ENCODE data around the gene FAM174C.

DNA sequence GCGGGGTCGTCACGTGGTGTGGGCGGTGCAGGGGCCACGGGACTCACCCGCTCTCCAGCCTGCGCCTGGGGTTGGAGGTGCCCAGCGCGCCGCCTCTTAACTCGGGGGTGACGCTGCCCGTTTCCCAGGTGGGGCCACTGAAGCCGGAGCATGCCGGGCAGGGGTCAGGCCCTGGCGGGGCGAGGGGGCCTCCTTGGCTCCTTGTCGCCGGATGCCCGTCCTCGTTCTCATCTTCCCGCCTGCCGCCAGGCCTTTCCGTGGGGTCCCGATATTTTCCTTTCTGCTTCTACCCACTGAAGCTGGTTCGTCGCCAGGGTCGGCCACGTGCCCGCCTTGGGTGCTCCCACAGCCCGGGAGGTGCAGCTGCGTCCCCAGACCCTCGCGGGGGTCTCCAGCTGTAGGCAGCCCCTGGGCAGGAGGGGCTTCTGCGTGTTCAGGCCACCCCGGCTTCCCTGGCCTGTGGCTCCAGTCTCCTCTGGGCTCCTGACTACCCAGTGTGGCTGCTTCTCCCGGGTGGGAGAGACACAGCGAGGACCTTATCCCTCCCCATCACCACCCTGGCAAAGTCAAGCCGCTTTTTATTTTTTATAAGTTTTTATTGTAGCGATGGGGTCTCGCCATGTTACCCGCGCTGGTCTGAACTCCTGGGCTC is 772 bp downstream of the FAM174C start:
- TF ChIP-seq JUND (IDR thresholded peaks at IDR 0.05; ENCODE audit: low read depth, low read length) = no peak
- peak; percentile 14 for TF ChIP-seq POLR2A (IDR thresholded peaks at IDR 0.05; ENCODE audit: low read depth, low read length)
- TF ChIP-seq, protein P1, sequence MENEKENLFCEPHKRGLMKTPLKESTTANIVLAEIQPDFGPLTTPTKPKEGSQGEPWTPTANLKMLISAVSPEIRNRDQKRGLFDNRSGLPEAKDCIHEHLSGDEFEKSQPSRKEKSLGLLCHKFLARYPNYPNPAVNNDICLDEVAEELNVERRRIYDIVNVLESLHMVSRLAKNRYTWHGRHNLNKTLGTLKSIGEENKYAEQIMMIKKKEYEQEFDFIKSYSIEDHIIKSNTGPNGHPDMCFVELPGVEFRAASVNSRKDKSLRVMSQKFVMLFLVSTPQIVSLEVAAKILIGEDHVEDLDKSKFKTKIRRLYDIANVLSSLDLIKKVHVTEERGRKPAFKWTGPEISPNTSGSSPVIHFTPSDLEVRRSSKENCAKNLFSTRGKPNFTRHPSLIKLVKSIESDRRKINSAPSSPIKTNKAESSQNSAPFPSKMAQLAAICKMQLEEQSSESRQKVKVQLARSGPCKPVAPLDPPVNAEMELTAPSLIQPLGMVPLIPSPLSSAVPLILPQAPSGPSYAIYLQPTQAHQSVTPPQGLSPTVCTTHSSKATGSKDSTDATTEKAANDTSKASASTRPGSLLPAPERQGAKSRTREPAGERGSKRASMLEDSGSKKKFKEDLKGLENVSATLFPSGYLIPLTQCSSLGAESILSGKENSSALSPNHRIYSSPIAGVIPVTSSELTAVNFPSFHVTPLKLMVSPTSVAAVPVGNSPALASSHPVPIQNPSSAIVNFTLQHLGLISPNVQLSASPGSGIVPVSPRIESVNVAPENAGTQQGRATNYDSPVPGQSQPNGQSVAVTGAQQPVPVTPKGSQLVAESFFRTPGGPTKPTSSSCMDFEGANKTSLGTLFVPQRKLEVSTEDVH (IDR thresholded peaks at IDR 0.05; ENCODE audit: low read depth, partially characterized antibody) = no peak
- no peak for TF ChIP-seq FOXM1 (IDR thresholded peaks at IDR 0.05; ENCODE audit: low read depth, low read length)
- no peak for TF ChIP-seq TCF7 (IDR thresholded peaks at IDR 0.05; ENCODE audit: borderline replicate concordance)
- no peak for TF ChIP-seq YY1 (IDR thresholded peaks at IDR 0.05; ENCODE audit: low read depth, low read length)
- peak; percentile 12; the same call in 1 of the 2 replicates for TF ChIP-seq CBFB (IDR thresholded peaks at IDR 0.05; ENCODE audit: low read depth)
- no peak for TF ChIP-seq CEBPB (IDR thresholded peaks at IDR 0.05; ENCODE audit: borderline replicate concordance in 1 of 2, low read depth in 2 of 2, low read length in 2 of 2)
- TF ChIP-seq, protein P2, sequence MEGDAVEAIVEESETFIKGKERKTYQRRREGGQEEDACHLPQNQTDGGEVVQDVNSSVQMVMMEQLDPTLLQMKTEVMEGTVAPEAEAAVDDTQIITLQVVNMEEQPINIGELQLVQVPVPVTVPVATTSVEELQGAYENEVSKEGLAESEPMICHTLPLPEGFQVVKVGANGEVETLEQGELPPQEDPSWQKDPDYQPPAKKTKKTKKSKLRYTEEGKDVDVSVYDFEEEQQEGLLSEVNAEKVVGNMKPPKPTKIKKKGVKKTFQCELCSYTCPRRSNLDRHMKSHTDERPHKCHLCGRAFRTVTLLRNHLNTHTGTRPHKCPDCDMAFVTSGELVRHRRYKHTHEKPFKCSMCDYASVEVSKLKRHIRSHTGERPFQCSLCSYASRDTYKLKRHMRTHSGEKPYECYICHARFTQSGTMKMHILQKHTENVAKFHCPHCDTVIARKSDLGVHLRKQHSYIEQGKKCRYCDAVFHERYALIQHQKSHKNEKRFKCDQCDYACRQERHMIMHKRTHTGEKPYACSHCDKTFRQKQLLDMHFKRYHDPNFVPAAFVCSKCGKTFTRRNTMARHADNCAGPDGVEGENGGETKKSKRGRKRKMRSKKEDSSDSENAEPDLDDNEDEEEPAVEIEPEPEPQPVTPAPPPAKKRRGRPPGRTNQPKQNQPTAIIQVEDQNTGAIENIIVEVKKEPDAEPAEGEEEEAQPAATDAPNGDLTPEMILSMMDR (IDR thresholded peaks at IDR 0.05 in 2 of 3, conservative IDR thresholded peaks at IDR 0.05 in 1 of 3; ENCODE audit: control insufficient read depth in 2 of 3, extremely low read depth in 1 of 3, insufficient read depth in 1 of 3, low read depth in 3 of 3, low read length in 3 of 3) = no peak
- no peak for TF ChIP-seq NR2C1 (IDR thresholded peaks at IDR 0.05)
- no peak for TF ChIP-seq EP300 (IDR thresholded peaks at IDR 0.05; ENCODE audit: borderline replicate concordance in 1 of 2, control insufficient read depth in 1 of 2, low read depth in 2 of 2, low read length in 2 of 2)
- TF ChIP-seq KLF5 (IDR thresholded peaks at IDR 0.05; ENCODE audit: partially characterized antibody) = no peak

Data from GM12878 (cell line).